Right ventricle myocardium superior (tissue), 1 donor: ENCODE results near the gene KRT31. TPM values are rescaled to one million over a fixed set of nuclear protein-coding genes. Genes with fewer than 3 reads are reported as not detected.
"Not testable (repeated sequence)": the region's sequence is repeated elsewhere in the genome, so short reads cannot be mapped to it uniquely, and the experiment has no call there.

Experiments used
- ATAC-seq: fragments of 200-7000 bp; cut with Tn5 transposase; one replicate; pipeline ENCODE4 v1.9.1; 2020; ENCODE audit warnings: mild to moderate bottlenecking; ENCODE audit not compliant: poor library complexity
- DNase-seq: peaks from one replicate; pipeline ENCODE4 v3.0.0-alpha.2; 2020
- intact Hi-C: fragments of 100-400 bp; cut with DNase I; formaldehyde crosslinking; loops from one replicate; pipeline ENCODE4 v1.11.2; 2022
- total RNA-seq: library from RNA; stranded (reverse); fragmentation: NEBNext Ultra II Directional; extraction: Animal tissue kit (Norgen Biotek cat#: 25700); gene quantifications from one replicate; pipeline ENCODE4 v1.2.1, GENCODE V29; 2021
- donor health status: DM: no; HTN: yes; CAD: no; lungs with severe emphysema.

The KRT31 gene
- total RNA-seq, 1 donor from 2014 or later = not detected

GRCh38 chr17:41419716-41420115, 22.3 kb upstream of the KRT31 start:
- intact Hi-C loops = no loop called here
- no peak for DNase-seq
- ATAC-seq = no peak

- DNase-seq (no peak), ATAC-seq (no peak)
- intact Hi-C loops = no loop called here
Observed at GRCh38 chr17:41418116-41418860, 20.9 kb upstream of the KRT31 start.

- ATAC-seq (no peak), DNase-seq (no peak)
- intact Hi-C loops = no loop called here
Observed at GRCh38 chr17:41417576-41418015, 20.2 kb upstream of the KRT31 start.

GRCh38 chr17:41417127-41417526, 19.7 kb upstream of the KRT31 start:
- intact Hi-C loops = no loop called here
- ATAC-seq (no peak), DNase-seq (no peak)

- intact Hi-C loops = no loop called here
- no peak for DNase-seq
- no peak for ATAC-seq
Observed at GRCh38 chr17:41416479-41416878, 19.1 kb upstream of the KRT31 start.

GRCh38 chr17:41415833-41416335, 18.5 kb upstream of the KRT31 start:
- DNase-seq (no peak), ATAC-seq (no peak)
- intact Hi-C loops = no loop called here

GRCh38 chr17:41415411-41415810, 18.0 kb upstream of the KRT31 start:
- intact Hi-C loops = no loop called here
- no peak for ATAC-seq
- no peak for DNase-seq

- ATAC-seq (no peak), DNase-seq (no peak)
- intact Hi-C loops = no loop called here
Observed at GRCh38 chr17:41413982-41414381, 16.6 kb upstream of the KRT31 start.

GRCh38 chr17:41413353-41413957, 16.0 kb upstream of the KRT31 start:
- intact Hi-C loops = no loop called here
- DNase-seq (no peak), ATAC-seq (no peak)

- ATAC-seq = no peak
- DNase-seq = no peak
- intact Hi-C loops = no loop called here
Observed at GRCh38 chr17:41411072-41411840, 13.8 kb upstream of the KRT31 start.

- DNase-seq = no peak
- intact Hi-C loops = no loop called here
- no peak for ATAC-seq
Observed at GRCh38 chr17:41407226-41407625, 9.8 kb upstream of the KRT31 start.

GRCh38 chr17:41406205-41406604, 8.8 kb upstream of the KRT31 start:
- DNase-seq (no peak), ATAC-seq (no peak)
- intact Hi-C loops = no loop called here

GRCh38 chr17:41404024-41404671, 6.7 kb upstream of the KRT31 start:
- ATAC-seq = no peak

GRCh38 chr17:41403404-41404023, 6.1 kb upstream of the KRT31 start:
- intact Hi-C loops = no loop called here
- no peak for DNase-seq
- ATAC-seq = no peak

More at GRCh38 chr17:41404024-41404671, 6.7 kb upstream of the KRT31 start:
- intact Hi-C loops = no loop called here
- no peak for DNase-seq

- intact Hi-C loops = no loop called here
- no peak for ATAC-seq
- no peak for DNase-seq
Observed at GRCh38 chr17:41402161-41402560, 4.8 kb upstream of the KRT31 start.

- ATAC-seq (no peak), DNase-seq (no peak)
- intact Hi-C loops = no loop called here
Observed at GRCh38 chr17:41396340-41396739, 1.1 kb downstream of the KRT31 start.

- intact Hi-C loops = no loop called here
- ATAC-seq (no peak), DNase-seq (no peak)
Observed at GRCh38 chr17:41395611-41396010, 1.8 kb downstream of the KRT31 start.

GRCh38 chr17:41395044-41395443, 2.4 kb downstream of the KRT31 start:
- ATAC-seq, DNase-seq, intact Hi-C loops: not testable (repeated sequence)
